Hepatocyte (in vitro differentiated cells): ENCODE results near the gene SYNDIG1.

Experiments
- CTCF ChIP-seq: fragments of 200-600 bp; sonication (generic); IDR thresholded peaks from 2 replicates; pipeline ENCODE4 v1.5.1; 2016; ENCODE audit warnings: antibody characterized with exemption, mild to moderate bottlenecking; ENCODE audit not compliant: poor library complexity
- EZH2phosphoT487 ChIP-seq: fragments of 200-600 bp; sonication (generic); IDR thresholded peaks from one replicate; pipeline ENCODE4 v1.6.1; 2018; ENCODE audit warnings: antibody characterized with exemption, mild to moderate bottlenecking, low read depth, moderate library complexity; ENCODE audit not compliant: unreplicated experiment, severe bottlenecking

- TF ChIP-seq CTCF (no peak), EZH2phosphoT487 (no peak)
These were observed 193.4 kb downstream of the SYNDIG1 start for GRCh38 chr20:24662752-24663365.
